ENCODE results near the gene VPS13D.

GRCh38 chr1:12539705-12540579 lies 310.1 kb downstream of the VPS13D start:
- TF ChIP-seq POLR2A (IDR thresholded peaks at IDR 0.05) = no peak
- TF ChIP-seq, protein P1, sequence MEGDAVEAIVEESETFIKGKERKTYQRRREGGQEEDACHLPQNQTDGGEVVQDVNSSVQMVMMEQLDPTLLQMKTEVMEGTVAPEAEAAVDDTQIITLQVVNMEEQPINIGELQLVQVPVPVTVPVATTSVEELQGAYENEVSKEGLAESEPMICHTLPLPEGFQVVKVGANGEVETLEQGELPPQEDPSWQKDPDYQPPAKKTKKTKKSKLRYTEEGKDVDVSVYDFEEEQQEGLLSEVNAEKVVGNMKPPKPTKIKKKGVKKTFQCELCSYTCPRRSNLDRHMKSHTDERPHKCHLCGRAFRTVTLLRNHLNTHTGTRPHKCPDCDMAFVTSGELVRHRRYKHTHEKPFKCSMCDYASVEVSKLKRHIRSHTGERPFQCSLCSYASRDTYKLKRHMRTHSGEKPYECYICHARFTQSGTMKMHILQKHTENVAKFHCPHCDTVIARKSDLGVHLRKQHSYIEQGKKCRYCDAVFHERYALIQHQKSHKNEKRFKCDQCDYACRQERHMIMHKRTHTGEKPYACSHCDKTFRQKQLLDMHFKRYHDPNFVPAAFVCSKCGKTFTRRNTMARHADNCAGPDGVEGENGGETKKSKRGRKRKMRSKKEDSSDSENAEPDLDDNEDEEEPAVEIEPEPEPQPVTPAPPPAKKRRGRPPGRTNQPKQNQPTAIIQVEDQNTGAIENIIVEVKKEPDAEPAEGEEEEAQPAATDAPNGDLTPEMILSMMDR (IDR thresholded peaks at IDR 0.05) = no peak

All from esophagus squamous epithelium (tissue), 4 donors.